ENCODE measurements around the gene IPPK.

Gene IPPK

GRCh38 chr9:92696619-92697018 lies 26.7 kb upstream of the IPPK start:
- DNase-seq (ENCODE audit: low read depth in 3 of 3) = no peak

DNA sequence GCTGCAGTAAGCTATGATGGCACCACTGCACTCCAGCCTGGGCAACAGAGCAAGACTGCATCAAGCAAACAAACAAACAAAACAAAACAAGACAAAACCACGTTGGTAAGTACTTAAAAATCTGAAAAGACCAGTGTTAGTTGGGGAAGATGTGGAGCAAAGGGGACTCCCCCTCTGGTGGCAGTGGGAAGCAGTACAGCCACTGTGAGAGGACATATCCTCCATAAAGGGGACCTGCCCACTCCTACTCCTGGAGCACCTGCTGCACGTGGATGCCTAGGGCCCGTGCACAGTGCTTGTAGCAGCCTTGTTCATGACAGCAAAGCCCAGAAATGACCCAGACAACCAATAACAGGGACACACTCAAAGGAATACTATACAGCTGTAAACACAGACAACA lies 17.0 kb upstream of the IPPK start:
- no peak for DNase-seq (ENCODE audit: low read depth in 3 of 3)

- no peak for DNase-seq (ENCODE audit: low read depth in 3 of 3)
Measured at GRCh38 chr9:92685022-92685421, 15.1 kb upstream of the IPPK start.

DNA sequence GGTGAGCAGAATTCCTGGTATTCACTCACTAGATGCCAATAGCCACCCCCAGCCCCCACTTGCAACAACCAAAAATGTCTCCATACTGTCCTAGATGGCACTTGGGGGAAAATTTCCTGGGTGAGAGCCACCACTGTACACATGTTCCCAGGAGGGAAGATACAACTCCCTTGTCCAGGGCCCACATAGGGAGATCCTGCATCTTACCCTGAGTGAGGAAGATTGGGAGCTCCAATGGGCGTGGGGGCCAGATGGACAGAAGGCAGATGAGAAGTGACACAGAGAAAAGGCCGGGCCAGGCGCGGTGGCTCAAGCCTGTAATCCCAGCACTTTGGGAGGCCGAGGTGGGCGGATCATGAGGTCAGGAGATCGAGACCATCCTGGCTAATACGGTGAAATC lies 12.3 kb upstream of the IPPK start:
- DNase-seq (ENCODE audit: low read depth in 3 of 3) = no peak

GRCh38 chr9:92680166-92681119 lies 10.5 kb upstream of the IPPK start:
- no peak for DNase-seq (ENCODE audit: low read depth in 3 of 3)

DNA sequence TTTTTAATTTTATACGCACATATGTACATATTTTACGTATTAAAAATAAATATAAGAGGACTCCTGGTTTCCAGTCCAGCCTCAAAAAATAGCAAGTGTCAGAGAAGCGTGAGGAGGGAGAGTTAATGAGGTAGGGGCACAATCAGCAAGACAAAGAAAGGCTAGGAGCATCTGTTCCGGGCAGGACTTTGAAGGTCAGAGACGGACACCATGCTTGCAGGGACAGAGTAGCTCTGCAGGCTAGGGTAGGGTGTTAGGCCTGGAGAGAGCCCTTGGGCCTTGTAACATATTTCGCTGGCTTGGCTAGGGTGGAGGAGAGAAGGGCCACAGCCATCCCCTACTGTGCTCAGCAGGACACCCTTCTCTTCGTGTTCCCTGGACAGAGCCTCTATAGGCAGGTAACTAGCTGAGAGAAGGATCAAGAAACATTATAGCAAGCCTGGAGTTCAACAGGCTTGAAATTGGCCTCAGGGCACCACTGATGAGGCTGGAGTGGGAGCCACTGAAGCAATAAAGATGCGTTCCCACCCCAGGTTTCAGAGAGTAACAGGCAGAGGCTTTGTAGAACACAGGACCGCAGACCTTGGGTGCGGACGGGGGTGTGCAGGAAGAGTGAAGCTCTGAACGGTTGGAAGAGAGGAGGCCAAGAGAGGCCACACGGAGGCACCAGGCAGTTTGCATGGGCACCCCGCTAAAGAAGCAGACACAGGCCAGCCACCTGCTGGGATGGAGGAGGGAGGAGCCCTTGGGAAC lies 9.7 kb upstream of the IPPK start:
- no peak for DNase-seq (ENCODE audit: low read depth in 3 of 3)

DNA sequence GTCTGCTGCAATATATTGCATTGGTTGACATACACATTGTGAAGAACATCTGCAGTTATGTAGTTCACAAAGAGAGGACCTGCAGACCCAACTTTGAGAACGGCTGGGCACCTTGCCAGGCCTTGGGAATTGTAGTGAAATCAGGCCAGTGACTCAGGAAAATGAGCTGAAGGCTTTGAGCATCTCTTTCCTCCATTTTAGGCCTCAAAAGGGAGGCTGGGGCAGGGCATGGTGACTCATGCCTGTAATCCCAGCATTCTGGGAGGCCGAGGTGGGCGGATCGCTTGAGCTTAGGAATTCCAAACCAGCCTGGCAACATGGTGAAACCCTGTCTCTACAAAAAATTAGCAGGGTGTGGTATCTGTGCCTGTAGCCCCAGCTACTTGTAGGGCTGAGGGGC lies 1.4 kb upstream of the IPPK start:
- no peak for DNase-seq (ENCODE audit: low read depth in 3 of 3)

DNA sequence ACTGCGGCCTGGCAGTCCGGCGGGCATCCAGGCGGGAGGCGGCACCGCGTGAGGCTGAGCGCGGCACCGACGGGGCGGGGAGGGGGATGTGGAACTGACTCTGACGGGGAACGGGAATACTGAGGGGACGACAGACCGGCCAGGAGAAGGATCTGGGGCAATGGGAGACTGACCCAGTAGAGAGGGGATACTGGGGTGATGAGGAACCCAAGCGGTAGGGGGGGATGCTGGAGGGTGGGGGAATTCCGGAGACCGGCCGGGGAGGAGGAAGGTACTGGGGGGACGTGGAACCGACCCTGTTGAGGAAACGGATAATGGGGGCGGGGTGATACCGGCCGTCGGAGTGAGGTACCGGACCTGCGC lies 423 bp downstream of the IPPK start:
- peak in 1 of 3 experiments; percentile 24 for DNase-seq (ENCODE audit: low read depth in 3 of 3)

GRCh38 chr9:92668746-92669526 lies 995 bp downstream of the IPPK start:
- DNase-seq (ENCODE audit: low read depth in 3 of 3) = peak; percentile 9 to 58 (median 19)

- DNase-seq (ENCODE audit: low read depth in 3 of 3) = no peak
Measured at GRCh38 chr9:92666912-92667532, 2.9 kb downstream of the IPPK start.

DNA sequence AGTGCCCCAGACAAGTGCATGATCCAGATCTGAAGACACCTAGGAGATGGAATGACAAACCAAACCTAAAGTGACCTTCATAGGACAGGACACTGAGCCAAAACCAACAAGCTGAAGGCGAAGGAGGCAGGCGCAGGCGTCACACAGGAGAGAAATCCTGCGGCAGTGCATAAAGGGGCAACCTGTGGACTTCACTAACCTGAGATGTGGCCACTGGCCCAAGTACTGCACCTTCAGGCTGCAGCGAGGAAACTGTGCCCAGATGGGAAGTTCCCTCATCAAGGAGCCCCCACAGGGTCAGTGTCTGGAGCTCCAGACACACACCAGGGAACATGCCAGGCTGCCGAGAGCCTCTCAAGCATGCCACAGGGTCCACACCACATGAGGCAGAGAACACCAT lies 3.7 kb downstream of the IPPK start:
- no peak for DNase-seq (ENCODE audit: low read depth in 3 of 3)

DNA sequence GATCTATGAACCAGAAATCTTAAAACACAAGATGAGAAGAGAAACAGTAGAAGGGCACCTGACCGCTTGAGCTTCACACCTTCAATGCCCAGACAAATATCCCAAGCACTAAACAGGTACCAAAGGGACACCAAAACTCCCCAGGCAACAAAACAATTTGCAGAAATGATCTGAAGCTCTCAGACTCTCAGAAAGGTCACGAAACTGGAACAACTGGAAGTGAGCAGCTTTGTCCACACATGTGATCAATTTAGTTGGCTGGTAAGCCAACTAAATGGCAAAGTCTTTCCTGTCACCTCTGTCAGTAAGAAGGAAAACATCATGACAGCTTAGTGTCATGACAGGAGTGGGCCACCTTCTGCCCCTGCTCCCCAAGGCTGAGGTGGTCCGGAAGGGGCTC lies 4.1 kb downstream of the IPPK start:
- DNase-seq (ENCODE audit: low read depth in 3 of 3) = no peak

DNA sequence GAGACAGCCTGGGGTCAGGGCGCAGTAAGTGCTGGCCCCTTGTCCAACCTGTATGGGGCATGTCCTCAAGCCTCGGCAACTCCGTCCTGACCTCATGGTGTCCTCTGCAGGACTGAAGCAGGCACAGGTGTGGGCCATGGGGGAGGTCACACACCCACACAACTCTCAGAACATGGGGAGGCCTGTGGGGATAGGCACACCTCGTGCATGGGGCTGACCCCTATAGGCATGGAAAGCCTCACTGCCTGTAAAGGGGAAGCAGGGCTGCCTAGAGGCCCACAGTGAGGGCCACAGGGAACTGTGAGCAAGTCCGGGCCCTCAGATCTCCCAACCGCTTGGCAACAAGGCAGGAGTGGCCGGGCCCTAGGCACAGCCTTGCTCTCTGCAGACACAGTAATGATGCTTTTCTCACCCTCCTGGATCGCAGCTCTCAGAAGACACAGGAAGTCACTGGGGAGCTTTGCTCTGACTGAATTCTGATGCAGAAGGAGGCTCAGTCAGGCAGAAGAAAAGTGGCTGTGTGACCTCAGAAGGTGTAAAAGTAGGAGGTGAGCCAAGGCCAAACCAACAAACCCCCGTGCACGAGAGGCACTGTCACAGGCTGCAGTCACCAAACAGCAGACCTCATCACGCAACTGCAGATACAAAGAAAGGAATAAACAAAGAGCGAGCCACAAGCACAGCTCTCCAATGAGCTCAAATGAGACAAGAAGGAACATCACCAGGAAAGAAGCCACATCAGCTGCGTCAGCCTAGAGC lies 5.4 kb downstream of the IPPK start:
- no peak for DNase-seq (ENCODE audit: low read depth in 3 of 3)

- no peak for DNase-seq (ENCODE audit: low read depth in 3 of 3)
Measured at GRCh38 chr9:92663951-92664350, 6.0 kb downstream of the IPPK start.

DNA sequence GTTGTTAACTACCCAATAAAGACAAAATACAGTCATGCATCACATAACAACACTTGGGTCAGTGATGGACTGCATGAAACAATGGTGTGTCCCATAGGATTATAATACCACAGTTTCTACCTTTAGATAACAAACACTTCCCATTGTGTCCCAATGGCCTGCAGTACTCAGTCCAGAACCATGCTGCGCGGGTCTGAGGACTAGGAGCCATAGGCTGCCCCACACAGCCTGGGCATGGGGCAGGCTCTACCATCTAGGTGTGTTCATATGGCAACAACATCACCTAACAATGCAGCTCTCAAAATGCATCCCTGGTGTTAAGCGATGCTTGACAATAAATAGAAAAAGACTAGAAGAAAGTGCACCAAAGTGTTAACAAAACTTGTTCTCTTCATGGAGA lies 6.8 kb downstream of the IPPK start:
- no peak for DNase-seq (ENCODE audit: low read depth in 3 of 3)

- no peak for DNase-seq (ENCODE audit: low read depth in 3 of 3)
Measured at GRCh38 chr9:92661743-92662142, 8.2 kb downstream of the IPPK start.

GRCh38 chr9:92661127-92661526 lies 8.8 kb downstream of the IPPK start:
- no peak for DNase-seq (ENCODE audit: low read depth in 3 of 3)

GRCh38 chr9:92660266-92660665 lies 9.7 kb downstream of the IPPK start:
- DNase-seq (ENCODE audit: low read depth in 3 of 3) = no peak

- no peak for DNase-seq (ENCODE audit: low read depth in 3 of 3)
Measured at GRCh38 chr9:92659601-92660000, 10.3 kb downstream of the IPPK start.

DNA sequence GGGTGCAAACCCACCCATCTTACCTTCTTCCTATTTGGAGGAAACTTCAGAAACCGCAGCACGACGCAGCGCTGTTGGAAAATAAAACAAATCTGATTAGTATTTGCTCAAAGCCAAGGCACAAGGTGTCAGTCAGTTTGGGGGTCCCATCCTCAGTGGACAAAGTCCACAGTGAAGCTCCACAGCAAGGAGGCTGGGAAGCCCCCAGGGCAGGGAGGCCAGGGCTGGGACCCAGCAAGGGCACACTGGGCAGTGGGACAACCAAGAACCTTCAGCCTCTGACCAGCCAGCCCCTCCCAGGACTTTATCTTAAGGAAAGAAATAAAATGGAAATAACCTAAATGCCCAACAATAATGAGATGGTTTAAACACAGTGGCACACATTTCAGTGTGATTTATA lies 11.3 kb downstream of the IPPK start:
- no peak for DNase-seq (ENCODE audit: low read depth in 3 of 3)

DNA sequence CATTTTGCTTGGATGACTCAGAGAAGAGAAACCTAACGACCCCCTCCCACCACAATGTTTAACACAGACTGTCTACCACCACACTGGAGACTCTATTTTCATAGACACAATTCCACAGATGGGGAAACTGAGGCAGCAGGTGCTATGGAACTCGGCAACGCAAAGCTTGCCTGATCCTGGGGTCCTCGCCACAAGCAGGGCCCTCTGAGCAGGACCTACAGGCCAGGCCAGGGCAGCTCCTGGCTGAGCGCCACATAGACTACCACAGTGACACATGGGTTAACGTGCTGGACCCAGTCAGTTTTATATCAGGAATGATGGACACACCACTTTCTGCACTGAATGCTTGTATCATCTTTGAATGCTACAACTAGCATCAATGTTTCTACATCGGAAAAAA lies 11.8 kb downstream of the IPPK start:
- DNase-seq (ENCODE audit: low read depth in 3 of 3) = no peak
